T-cell (primary cell): ENCODE measurements around the gene SETD2. TPM values are rescaled to one million over a fixed set of nuclear protein-coding genes. Genes with fewer than 3 reads are reported as not detected.
"Not testable (repeated sequence)": the region's sequence is repeated elsewhere in the genome, so short reads cannot be mapped to it uniquely, and the experiment has no call there.

Experiments
- ATAC-seq, 4 experiments: fragments of 200-7000 bp in 3 of 4; fragments of 150-1000 bp in 1 of 4; cut with Tn5 transposase; replicated peaks in 1 of 4; 1 replicate in 3 of 4; 2 replicates in 1 of 4; pipeline ENCODE4 v1.10.0; 2021; ENCODE audit warnings: moderate library complexity in 3 of 4, mild to moderate bottlenecking in 2 of 4, moderate number of reproducible peaks in 1 of 4
- CTCF ChIA-PET, 2 donors: fragments of 300-600 bp; sonication (Branson Sonifier 250); formaldehyde crosslinking; loops; one replicate each; lab custom pipeline; 2022; ENCODE audit warnings: antibody characterized with exemption in 2 of 2; lab: Charles Lee
- POLR2A ChIA-PET, 2 donors: fragments of 300-600 bp; sonication (Branson Sonifier 250); formaldehyde crosslinking; loops; one replicate each; lab custom pipeline; 2022; ENCODE audit warnings: antibody characterized with exemption in 2 of 2; lab: Charles Lee
- DNase-seq, 35 experiments: peaks; one replicate each; pipeline versions ENCODE4 v3.0.0 to v3.0.0-alpha.2; 2013 to 2023
- H3K27ac ChIP-seq: one replicate; pipeline ENCODE4 v1.5.1; 2013; ENCODE audit warnings: low read length
- H3K27me3 ChIP-seq, 2 experiments: replicated peaks in 1 of 2; 1 replicate in 1 of 2; 2 replicates in 1 of 2; pipeline versions ENCODE4 v1.6.1 to v1.7.0; 2013; ENCODE audit warnings: low read length in 1 of 2, mixed read lengths in 1 of 2; ENCODE audit not compliant: control insufficient read depth in 2 of 2, insufficient read depth in 2 of 2; ENCODE audit errors: extremely low read depth in 1 of 2
- H3K36me3 ChIP-seq, 2 donors: 1 replicate in 1 of 2; 2 replicates in 1 of 2; pipeline versions ENCODE4 v1.6.1 to v1.7.0; 2013; ENCODE audit warnings: low read length in 1 of 2; ENCODE audit not compliant: control insufficient read depth in 2 of 2, insufficient read depth in 1 of 2; ENCODE audit errors: extremely low read depth in 1 of 2
- H3K4me1 ChIP-seq, 2 experiments: 1 replicate in 1 of 2; 2 replicates in 1 of 2; pipeline versions ENCODE4 v1.6.1 to v1.7.0; 2013; ENCODE audit warnings: low read length in 2 of 2, mixed read lengths in 1 of 2; ENCODE audit not compliant: insufficient read depth in 2 of 2, control insufficient read depth in 1 of 2; ENCODE audit errors: extremely low read depth in 1 of 2
- H3K4me3 ChIP-seq, 2 donors: 1 replicate in 1 of 2; 2 replicates in 1 of 2; pipeline versions ENCODE4 v1.5.1 to v1.7.0; 2013; ENCODE audit warnings: mild to moderate bottlenecking in 2 of 2, low read length in 1 of 2, moderate library complexity in 1 of 2; ENCODE audit not compliant: control insufficient read depth in 1 of 2; ENCODE audit errors: extremely low read depth in 1 of 2
- H3K9me3 ChIP-seq: 2 replicates; pipeline ENCODE4 v1.7.0; 2013
- H3K27ac Mint-ChIP-seq, 2 donors: one replicate each; pipeline ENCODE4 v1.8.0; 2020 to 2021; ENCODE audit warnings: mild to moderate bottlenecking in 2 of 2, mixed read lengths in 2 of 2
- H3K27me3 Mint-ChIP-seq, 2 donors: one replicate each; pipeline ENCODE4 v1.8.0; 2021 to 2022; ENCODE audit warnings: mixed read lengths in 2 of 2
- H3K36me3 Mint-ChIP-seq: one replicate; pipeline ENCODE4 v1.8.0; 2021; ENCODE audit warnings: mixed read lengths
- H3K4me1 Mint-ChIP-seq, 3 donors: one replicate each; pipeline ENCODE4 v1.8.0; 2020 to 2022; ENCODE audit warnings: mixed read lengths in 3 of 3, mild to moderate bottlenecking in 1 of 3
- H3K4me3 Mint-ChIP-seq, 3 donors: one replicate each; pipeline ENCODE4 v1.8.0; 2020 to 2022; ENCODE audit warnings: mild to moderate bottlenecking in 3 of 3, mixed read lengths in 3 of 3, moderate library complexity in 3 of 3
- H3K9me3 Mint-ChIP-seq, 3 donors: one replicate each; pipeline ENCODE4 v1.8.0; 2020 to 2022; ENCODE audit warnings: mixed read lengths in 3 of 3
- WGBS: methylation state at CpG from one replicate; pipeline ENCODE4 v1.1.5; 2013; ENCODE audit warnings: missing lambda C conversion rate; ENCODE audit not compliant: insufficient coverage; 5-methylcytosine and 5-hydroxymethylcytosine counted together
- total RNA-seq, 35 experiments: library from RNA in 6 of 35; stranded (reverse) in 6 of 35; fragments of 120-200 nt in 1 of 35; gene quantifications; one replicate each; pipeline versions ENCODE4 v1.2.1 to v1.2.4 and lab custom pipeline; 2013 to 2026

SETD2 gene
- total RNA-seq, 5 donors from 2014 or later (not counting 1 experiment from before 2014, with no cell fraction given), result 58.1 to 84.6 (median 63.9) TPM

DNA sequence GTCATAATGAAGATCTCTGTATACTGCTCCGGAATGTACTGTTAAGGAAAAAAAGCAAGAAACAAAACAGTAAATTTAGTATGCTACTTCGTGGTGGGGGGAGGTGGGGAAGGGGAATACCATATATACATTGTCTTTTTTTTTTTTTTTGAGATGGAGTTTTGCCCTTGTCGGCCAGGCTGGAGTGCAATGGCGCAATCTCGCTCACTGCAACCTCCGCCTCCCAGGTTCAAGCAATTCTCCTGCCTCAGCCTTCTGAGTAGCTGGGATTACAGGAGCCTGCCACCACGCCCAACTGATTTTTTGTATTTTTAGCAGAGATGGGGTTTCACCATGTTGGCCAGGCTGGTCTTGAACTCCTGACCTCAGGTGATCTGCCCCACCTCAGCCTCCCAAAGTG lies 21.4 kb downstream of the SETD2 start:
- CTCF ChIA-PET, DNase-seq, ATAC-seq: not testable (repeated sequence)

DNA sequence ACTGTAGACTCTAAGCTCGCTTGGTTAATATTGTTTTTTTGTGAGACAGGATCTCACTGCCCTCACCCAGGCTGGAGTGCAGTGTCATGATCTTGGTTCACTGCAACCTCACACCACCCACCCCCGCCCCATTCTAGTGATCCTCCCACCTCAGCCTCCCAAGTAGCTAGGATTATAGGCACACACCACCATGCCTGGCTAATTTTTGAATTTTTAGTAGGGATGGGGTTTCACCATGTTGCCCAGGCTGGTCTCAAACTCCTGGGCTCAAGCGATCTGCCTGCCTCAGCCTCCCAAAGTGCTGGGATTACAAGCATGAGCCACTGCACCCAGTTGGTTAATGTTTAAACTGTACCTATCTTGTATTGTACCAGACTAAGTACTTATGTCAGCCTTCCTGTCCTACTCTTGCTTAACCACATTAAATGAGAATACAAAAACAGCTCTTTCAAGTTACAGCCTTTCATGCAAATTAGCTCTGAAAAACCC lies 22.9 kb downstream of the SETD2 start:
- POLR2A ChIA-PET, result interaction anchor here (0.6 to 1.0 kb wide), 3 partner anchors 11 to 23 kb away, joined by 3 to 5 read pairs (median 3); partner anchors contain the start of gene SETD2 (in 1 of the 2)
- not testable (repeated sequence) for H3K9me3 ChIP-seq, H3K27me3 ChIP-seq, H3K9me3 Mint-ChIP-seq, H3K27ac ChIP-seq, H3K4me3 ChIP-seq, H3K36me3 Mint-ChIP-seq, H3K27me3 Mint-ChIP-seq, H3K36me3 ChIP-seq
- ATAC-seq, result peak; percentile 69 to 95 (median 80)
- Mint-ChIP-seq H3K4me3 (peak overlapping the region; percentile 7 to 49 (median 28)), H3K4me1 (peaks cover 48 to 71% (median 68%) of the 10 kb centered on the region in 3 donors), H3K27ac (peak overlapping the region; percentile 19 to 76)
- CTCF ChIA-PET, result interaction anchor here (0.5 to 1.1 kb wide), 5 partner anchors 12 to 146 kb away, joined by 3 to 7 read pairs (median 3); no protein-coding TSS in a partner anchor
- peak in 6 of 35 experiments; percentile 6 to 44 (median 14) for DNase-seq
- peaks cover 0 to 45% of the 10 kb centered on the region in 2 experiments for H3K4me1 ChIP-seq
- WGBS, result no CpG with 5 or more reads among the region's 3 CpGs

More for the DNA sequence above, 21.4 kb downstream of the SETD2 start:
- H3K36me3 ChIP-seq, H3K27ac Mint-ChIP-seq, H3K4me3 ChIP-seq, H3K9me3 Mint-ChIP-seq, POLR2A ChIA-PET, H3K27ac ChIP-seq, H3K27me3 Mint-ChIP-seq, H3K27me3 ChIP-seq, H3K9me3 ChIP-seq, H3K36me3 Mint-ChIP-seq: not testable (repeated sequence)
- H3K4me3 Mint-ChIP-seq, result peak overlapping the region in 1 of 3 donors; percentile 28
- WGBS, result 100% methylated on average over 3 of the region's 7 CpGs
- H3K4me1 ChIP-seq, result peaks cover 0 to 37% of the 10 kb centered on the region in 2 experiments
- peaks cover 40 to 73% (median 71%) of the 10 kb centered on the region in 3 donors for H3K4me1 Mint-ChIP-seq

DNA sequence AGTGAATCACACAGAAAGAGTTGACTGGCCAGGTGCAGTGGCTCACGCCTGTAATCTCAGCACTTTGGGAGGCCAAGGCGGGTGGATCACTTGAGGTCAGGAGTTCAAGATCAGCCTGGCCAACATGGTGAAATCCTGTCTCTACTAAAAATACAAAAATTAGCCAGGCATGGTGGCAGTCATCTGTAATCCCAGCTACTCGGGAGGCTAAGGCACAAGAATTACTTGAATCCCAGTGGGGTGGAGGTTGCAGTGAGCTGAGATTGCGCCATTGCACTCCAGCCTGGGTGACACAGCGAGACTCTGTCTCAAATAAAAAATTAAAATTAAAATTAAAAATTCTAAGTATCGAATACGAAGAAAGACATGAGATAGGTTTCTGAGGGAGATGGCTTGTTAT lies 23.4 kb downstream of the SETD2 start:
- peaks cover 52 to 72% (median 71%) of the 10 kb centered on the region in 3 donors for H3K4me1 Mint-ChIP-seq
- H3K27ac Mint-ChIP-seq, DNase-seq, H3K4me3 Mint-ChIP-seq, ATAC-seq, H3K36me3 Mint-ChIP-seq, H3K9me3 Mint-ChIP-seq, H3K4me3 ChIP-seq, H3K27me3 Mint-ChIP-seq, H3K27me3 ChIP-seq, H3K36me3 ChIP-seq, POLR2A ChIA-PET, H3K9me3 ChIP-seq, H3K27ac ChIP-seq: not testable (repeated sequence)
- peaks cover 0 to 45% of the 10 kb centered on the region in 2 experiments for H3K4me1 ChIP-seq
- WGBS, result 100% methylated on average over 1 of the region's 7 CpGs
- CTCF ChIA-PET, result interaction anchor here in 1 of 2 donors (1.0 to 1.1 kb wide), 2 partner anchors 16 to 25 kb away, joined by 3 read pairs; no protein-coding TSS in a partner anchor

DNA sequence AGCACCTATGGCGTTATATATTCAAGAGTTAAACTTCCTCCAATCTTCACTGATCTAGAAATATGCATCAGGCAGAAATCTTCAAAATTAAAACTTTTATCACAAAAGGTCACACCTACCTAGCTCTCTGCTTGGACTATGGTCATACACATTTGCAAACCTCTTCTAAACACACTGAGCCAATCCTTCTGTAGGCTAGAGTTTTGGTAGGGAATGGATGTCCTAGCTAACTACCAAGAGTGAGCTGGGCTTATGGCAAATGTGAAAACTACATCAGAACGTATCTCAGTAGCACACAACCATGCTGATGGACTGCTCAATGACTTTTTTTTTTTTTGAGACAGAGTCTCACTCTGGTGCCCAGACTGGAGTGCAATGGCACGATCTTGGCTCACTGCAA lies 29.6 kb downstream of the SETD2 start:
- Histone ChIP-seq H3K36me3 (no peaks in the 10 kb centered on the region), H3K4me1 (peaks cover 12 to 29% of the 10 kb centered on the region in 2 experiments), H3K27ac (no peak overlapping the region), H3K4me3 (no peak overlapping the region), H3K27me3 (no peaks in the 10 kb centered on the region), H3K9me3 (no peaks in the 10 kb centered on the region)
- Mint-ChIP-seq H3K4me3 (peak overlapping the region in 1 of 3 donors; percentile 13), H3K27me3 (no peaks in the 10 kb centered on the region), H3K36me3 (peaks cover 4% of the 10 kb centered on the region), H3K9me3 (no peaks in the 10 kb centered on the region), H3K4me1 (peaks cover 64 to 69% (median 68%) of the 10 kb centered on the region in 3 donors), H3K27ac (peak overlapping the region in 1 of 2 donors; percentile 1)
- ChIA-PET POLR2A (interaction anchor here in 1 of 2 donors (0.7 kb wide), 1 partner anchor 582 kb away, joined by 3 read pairs; no protein-coding TSS in a partner anchor), CTCF (interaction anchor here in 1 of 2 donors (0.6 to 1.2 kb wide), 2 partner anchors 31 to 573 kb away, joined by 3 read pairs; no protein-coding TSS in a partner anchor)
- DNase-seq (no peak), ATAC-seq (no peak)
- WGBS, result 83% methylated on average over 1 of the region's 3 CpGs

DNA sequence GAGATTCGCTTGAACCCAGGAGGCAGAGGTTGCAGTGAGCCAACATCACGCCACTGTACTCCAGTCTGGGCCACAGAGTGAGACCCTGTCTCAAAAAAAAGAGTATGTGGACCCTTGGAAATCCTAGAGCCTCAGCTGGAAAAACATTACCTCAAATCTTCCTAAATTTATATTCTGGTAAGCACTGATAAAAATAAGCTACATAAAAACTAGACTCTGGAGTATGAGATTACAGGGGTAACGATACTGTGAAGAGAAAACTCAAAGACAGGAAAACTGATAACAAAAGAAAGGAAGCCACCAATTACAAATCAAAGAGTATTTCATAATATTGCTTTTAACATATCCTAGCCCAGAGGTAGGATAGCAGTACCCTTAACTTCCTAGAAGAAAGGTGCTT lies 30.3 kb downstream of the SETD2 start:
- Mint-ChIP-seq H3K4me1 (peaks cover 62 to 68% (median 67%) of the 10 kb centered on the region in 3 donors), H3K27me3 (no peaks in the 10 kb centered on the region), H3K27ac (no peak overlapping the region), H3K4me3 (peak overlapping the region in 1 of 3 donors; percentile 13), H3K9me3 (no peaks in the 10 kb centered on the region), H3K36me3 (peaks cover 4% of the 10 kb centered on the region)
- no peak for DNase-seq
- Histone ChIP-seq H3K27ac (no peak overlapping the region), H3K27me3 (no peaks in the 10 kb centered on the region), H3K4me3 (no peak overlapping the region), H3K9me3 (no peaks in the 10 kb centered on the region), H3K4me1 (peaks cover 15 to 29% of the 10 kb centered on the region in 2 experiments), H3K36me3 (no peaks in the 10 kb centered on the region)
- ChIA-PET CTCF (no interaction called here), POLR2A (no interaction called here)
- WGBS, result 100% methylated on average over 1 of the region's 3 CpGs
- no peak for ATAC-seq

DNA sequence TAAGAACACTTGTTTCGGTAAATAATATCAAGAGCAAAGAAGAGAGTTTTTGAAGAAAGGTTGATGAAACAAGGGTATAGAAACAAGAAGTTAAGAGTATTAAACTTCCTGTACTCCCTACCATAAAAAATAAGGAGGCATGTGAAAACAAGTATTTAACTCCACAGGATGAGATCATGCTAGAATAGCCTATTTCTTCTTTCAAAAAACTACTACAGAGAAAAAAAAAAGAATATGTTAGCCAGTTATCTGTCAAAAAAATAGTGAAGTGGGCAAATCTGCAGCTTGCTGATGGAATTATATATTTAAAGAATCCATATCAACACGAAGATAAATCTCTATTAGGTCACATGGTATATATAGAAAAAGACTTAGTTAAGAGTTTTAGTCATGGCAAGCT lies 33.4 kb downstream of the SETD2 start:
- Mint-ChIP-seq H3K27me3 (no peaks in the 10 kb centered on the region), H3K27ac (peak overlapping the region in 1 of 2 donors; percentile 71), H3K36me3 (peaks cover 9% of the 10 kb centered on the region), H3K9me3 (no peaks in the 10 kb centered on the region), H3K4me1 (peaks cover 67 to 68% (median 67%) of the 10 kb centered on the region in 3 donors), H3K4me3 (peak overlapping the region in 1 of 3 donors; percentile 20)
- H3K9me3 ChIP-seq, result no peaks in the 10 kb centered on the region
- no peaks in the 10 kb centered on the region for H3K27me3 ChIP-seq
- ChIA-PET CTCF (interaction anchor here (0.6 to 1.2 kb wide), 2 partner anchors 13 to 17 kb away, joined by 3 read pairs; no protein-coding TSS in a partner anchor), POLR2A (interaction anchor here in 1 of 2 donors (0.6 kb wide), 3 partner anchors 11 to 47 kb away, joined by 3 read pairs; no protein-coding TSS in a partner anchor)
- H3K4me1 ChIP-seq, result peaks cover 15 to 17% of the 10 kb centered on the region in 2 experiments
- ATAC-seq (no peak), DNase-seq (no peak)
- peaks cover 0 to 1% of the 10 kb centered on the region in 2 donors for H3K36me3 ChIP-seq
- H3K27ac ChIP-seq, result no peak overlapping the region
- no CpG with 5 or more reads among the region's 2 CpGs for WGBS
- H3K4me3 ChIP-seq, result no peak overlapping the region
